ENCODE data around the gene MYO1B. TPM values are rescaled to one million over a fixed set of nuclear protein-coding genes. Genes with fewer than 3 reads are reported as not detected.

The MYO1B gene
- total and polyA plus RNA-seq, 2 of the 8 experiments (the other 6 are each of a cell fraction or from before 2014, with no cell fraction given): 15.5 to 61.2 TPM

DNA sequence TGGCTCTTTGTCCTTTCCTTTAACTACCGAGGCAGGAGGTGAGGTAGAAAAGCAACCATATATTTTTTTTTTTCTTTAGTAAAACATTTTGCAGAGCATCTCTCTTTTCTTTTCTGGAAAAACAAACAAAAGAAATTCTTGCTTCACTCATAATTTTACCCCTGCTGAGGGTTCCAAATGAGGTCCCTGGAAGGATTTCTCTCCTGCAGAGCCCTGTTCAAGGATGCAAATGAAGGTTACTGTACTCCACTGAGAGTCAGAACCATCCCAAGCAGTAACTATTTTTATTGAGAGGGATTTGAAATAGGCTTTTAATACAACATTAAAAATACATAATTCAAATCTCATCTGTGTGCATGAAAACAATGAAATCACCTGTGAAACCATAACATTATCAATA, 19.5 kb upstream of the MYO1B start:
- Histone ChIP-seq H3K14ac (ENCODE audit: insufficient read length) (no peak overlapping the region), H3K4me1 (replicated peaks in 1 of 4; ENCODE audit: control insufficient read depth in 3 of 4, insufficient read depth in 4 of 4, low read length in 3 of 4) (peaks cover 2 to 7% (median 5%) of the 10 kb centered on the region in 4 experiments; a peak in 5 of 7 replicates), H3K23ac (ENCODE audit: insufficient read length) (no peak overlapping the region), H2BK15ac (ENCODE audit: low read length) (no peak overlapping the region), H3K9ac (replicated peaks in 1 of 4; ENCODE audit: extremely low read depth in 1 of 4, low read depth in 3 of 4, low read length in 3 of 4) (no peak overlapping the region), H3K27ac (ENCODE audit: low read depth, low read length) (no peak overlapping the region), H3K36me3 (ENCODE audit: control insufficient read depth in 2 of 4, insufficient read depth in 4 of 4, low read length in 3 of 4) (no peaks in the 10 kb centered on the region), H3K9me3 (ENCODE audit: insufficient read depth in 2 of 2, low read depth in 1 of 2, low read length in 1 of 2) (no peaks in the 10 kb centered on the region), H4K20me1 (replicated peaks in 1 of 2; ENCODE audit: control insufficient read depth in 1 of 2, insufficient read depth in 2 of 2, low read length in 2 of 2) (no peaks in the 10 kb centered on the region), H2BK5ac (ENCODE audit: low read depth, low read length) (no peak overlapping the region), H4K5ac (ENCODE audit: insufficient read length, low read depth, low read length) (no peak overlapping the region), H3K4me3 (ENCODE audit: extremely low read depth in 1 of 4, insufficient read depth in 2 of 4, low read depth in 3 of 4, low read length in 4 of 4) (no peak overlapping the region), H2AFZ (ENCODE audit: low read length) (no peak overlapping the region), H3K23me2 (ENCODE audit: low read depth, low read length) (no peaks in the 10 kb centered on the region), H4K91ac (replicated peaks; ENCODE audit: insufficient read length, low read length) (no peak overlapping the region), H4K8ac (ENCODE audit: extremely low read depth, insufficient read depth, low read length) (no peak overlapping the region), H2BK12ac (ENCODE audit: low read depth, low read length) (no peak overlapping the region), H3K4ac (replicated peaks; ENCODE audit: insufficient read length, low read depth, low read length) (no peak overlapping the region), H3K79me2 (ENCODE audit: control insufficient read depth in 1 of 2, insufficient read depth in 2 of 2, low read length in 2 of 2) (no peaks in the 10 kb centered on the region), H2BK20ac (ENCODE audit: low read length) (no peak overlapping the region), H3K18ac (ENCODE audit: extremely low read depth, low read length) (no peak overlapping the region), H3K56ac (replicated peaks; ENCODE audit: insufficient read length, low read depth, low read length) (no peak overlapping the region), H3K4me2 (ENCODE audit: insufficient read depth in 1 of 2, low read depth in 2 of 2, low read length in 2 of 2) (no peak overlapping the region), H3K79me1 (ENCODE audit: low read depth, low read length) (no peaks in the 10 kb centered on the region), H2BK120ac (replicated peaks; ENCODE audit: low read depth, low read length) (no peak overlapping the region), H2AK5ac (ENCODE audit: low read depth, low read length) (no peak overlapping the region), H3K27me3 (replicated peaks in 1 of 4; ENCODE audit: control insufficient read depth in 3 of 4, extremely low read depth in 1 of 4, insufficient read depth in 3 of 4, low read length in 3 of 4) (peaks cover 0 to 1% (median 0%) of the 10 kb centered on the region in 4 experiments; a peak in 1 of 7 replicates)
- ChIA-PET POLR2A (ENCODE audit: partially characterized antibody) (interaction anchor here (1.7 kb wide), 1 partner anchor 21 kb away, joined by 5 read pairs; no protein-coding TSS in a partner anchor), CTCF (ENCODE audit: partially characterized antibody) (interaction anchor here (1.0 to 1.5 kb wide), 4 partner anchors 21 to 296 kb away, joined by 3 to 5 read pairs (median 3); no protein-coding TSS in a partner anchor)
- 22% methylated on average over 1 of the region's 1 CpG; no CpG with 5 or more reads in 1 of the 2 experiments for WGBS, 2 experiments (ENCODE audit: extremely low coverage in 1 of 2, insufficient coverage in 1 of 2, insufficient read length in 1 of 2, insufficient replicate concordance in 2 of 2, low coverage in 1 of 2, low lambda C conversion rate in 2 of 2, missing lambda C conversion rate in 1 of 2)
- DNase-seq (ENCODE audit: low read depth in 1 of 2, low spot score in 2 of 2): no peak
- no peak for FAIRE-seq
- TF ChIP-seq SIRT6 (IDR thresholded peaks at IDR 0.05; ENCODE audit: low read length) (no peak), TBP (IDR thresholded peaks at IDR 0.05; ENCODE audit: low read depth, low read length) (no peak), CTBP2 (IDR thresholded peaks at IDR 0.05; ENCODE audit: borderline replicate concordance, insufficient read depth, insufficient read length, low read length) (no peak), SP1 (IDR thresholded peaks at IDR 0.05; ENCODE audit: low read depth, low read length) (no peak), SP4 (IDR thresholded peaks at IDR 0.05; ENCODE audit: low read length) (no peak), POLR2AphosphoS5 (IDR thresholded peaks at IDR 0.05; ENCODE audit: low read depth, low read length) (no peak), SAP30 (IDR thresholded peaks at IDR 0.05; ENCODE audit: insufficient read depth, insufficient replicate concordance, low read length) (no peak), YY1 (IDR thresholded peaks at IDR 0.05; ENCODE audit: low read depth, low read length) (no peak), RBBP5 (IDR thresholded peaks at IDR 0.05; ENCODE audit: borderline replicate concordance, low read depth, low read length) (no peak), SRF (IDR thresholded peaks at IDR 0.05; ENCODE audit: low read depth, low read length) (no peak), RXRA (IDR thresholded peaks at IDR 0.05; ENCODE audit: insufficient read depth, low read depth, low read length) (no peak)
- TF ChIP-seq, protein P1, sequence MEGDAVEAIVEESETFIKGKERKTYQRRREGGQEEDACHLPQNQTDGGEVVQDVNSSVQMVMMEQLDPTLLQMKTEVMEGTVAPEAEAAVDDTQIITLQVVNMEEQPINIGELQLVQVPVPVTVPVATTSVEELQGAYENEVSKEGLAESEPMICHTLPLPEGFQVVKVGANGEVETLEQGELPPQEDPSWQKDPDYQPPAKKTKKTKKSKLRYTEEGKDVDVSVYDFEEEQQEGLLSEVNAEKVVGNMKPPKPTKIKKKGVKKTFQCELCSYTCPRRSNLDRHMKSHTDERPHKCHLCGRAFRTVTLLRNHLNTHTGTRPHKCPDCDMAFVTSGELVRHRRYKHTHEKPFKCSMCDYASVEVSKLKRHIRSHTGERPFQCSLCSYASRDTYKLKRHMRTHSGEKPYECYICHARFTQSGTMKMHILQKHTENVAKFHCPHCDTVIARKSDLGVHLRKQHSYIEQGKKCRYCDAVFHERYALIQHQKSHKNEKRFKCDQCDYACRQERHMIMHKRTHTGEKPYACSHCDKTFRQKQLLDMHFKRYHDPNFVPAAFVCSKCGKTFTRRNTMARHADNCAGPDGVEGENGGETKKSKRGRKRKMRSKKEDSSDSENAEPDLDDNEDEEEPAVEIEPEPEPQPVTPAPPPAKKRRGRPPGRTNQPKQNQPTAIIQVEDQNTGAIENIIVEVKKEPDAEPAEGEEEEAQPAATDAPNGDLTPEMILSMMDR (IDR thresholded peaks at IDR 0.05; ENCODE audit: control extremely low read depth in 1 of 3, insufficient read depth in 1 of 3, low read depth in 1 of 3, low read length in 3 of 3): no peak

Data from H1 (cell line).